ENCODE measurements around the gene TRH. TPM values are rescaled to one million over a fixed set of nuclear protein-coding genes. Genes with fewer than 3 reads are reported as not detected.
A peak's percentile ranks its signal among the peaks of the same experiment; 100 is the strongest.

The TRH gene
- total RNA-seq, 1 donor from 2014 or later: 0.49 TPM

GRCh38 chr3:129940086-129940485, 34.4 kb upstream of the TRH start:
- Mint-ChIP-seq H3K9me3 (ENCODE audit: unreplicated experiment) (no peaks in the 10 kb centered on the region), H3K27ac (ENCODE audit: unreplicated experiment) (no peak overlapping the region)

GRCh38 chr3:129942296-129942695, 32.2 kb upstream of the TRH start:
- Mint-ChIP-seq H3K4me3 (ENCODE audit: unreplicated experiment) (no peak overlapping the region), H3K27ac (ENCODE audit: unreplicated experiment) (no peak overlapping the region)
- TF ChIP-seq CTCF (IDR thresholded peaks at IDR 0.05; ENCODE audit: unreplicated experiment): peak; percentile 89

More at GRCh38 chr3:129940086-129940485, 34.4 kb upstream of the TRH start:
- no peak for DNase-seq (ENCODE audit: low spot score)
- no peaks in the 10 kb centered on the region for H3K36me3 Mint-ChIP-seq (ENCODE audit: low read depth, unreplicated experiment)
- TF ChIP-seq CTCF (IDR thresholded peaks at IDR 0.05; ENCODE audit: unreplicated experiment): no peak
- H3K27me3 Mint-ChIP-seq (ENCODE audit: unreplicated experiment): peaks cover 13% of the 10 kb centered on the region
- peaks cover 3% of the 10 kb centered on the region for H3K4me1 Mint-ChIP-seq (ENCODE audit: unreplicated experiment)
- no peak overlapping the region for H3K4me3 Mint-ChIP-seq (ENCODE audit: unreplicated experiment)

GRCh38 chr3:129943020-129943419, 31.5 kb upstream of the TRH start:
- TF ChIP-seq CTCF (IDR thresholded peaks at IDR 0.05; ENCODE audit: unreplicated experiment): no peak
- H3K27ac Mint-ChIP-seq (ENCODE audit: unreplicated experiment): no peak overlapping the region
- peaks cover 16% of the 10 kb centered on the region for H3K27me3 Mint-ChIP-seq (ENCODE audit: unreplicated experiment)
- H3K9me3 Mint-ChIP-seq (ENCODE audit: unreplicated experiment): no peaks in the 10 kb centered on the region
- DNase-seq (ENCODE audit: low spot score): no peak
- no peak overlapping the region for H3K4me3 Mint-ChIP-seq (ENCODE audit: unreplicated experiment)
- H3K4me1 Mint-ChIP-seq (ENCODE audit: unreplicated experiment): peaks cover 8% of the 10 kb centered on the region
- H3K36me3 Mint-ChIP-seq (ENCODE audit: low read depth, unreplicated experiment): peaks cover 5% of the 10 kb centered on the region

More at GRCh38 chr3:129942296-129942695, 32.2 kb upstream of the TRH start:
- H3K36me3 Mint-ChIP-seq (ENCODE audit: low read depth, unreplicated experiment): no peaks in the 10 kb centered on the region
- peak; percentile 86 for DNase-seq (ENCODE audit: low spot score)
- H3K27me3 Mint-ChIP-seq (ENCODE audit: unreplicated experiment): peaks cover 14% of the 10 kb centered on the region
- H3K4me1 Mint-ChIP-seq (ENCODE audit: unreplicated experiment): peaks cover 8% of the 10 kb centered on the region
- H3K9me3 Mint-ChIP-seq (ENCODE audit: unreplicated experiment): no peaks in the 10 kb centered on the region

- no peak overlapping the region for H3K27ac Mint-ChIP-seq (ENCODE audit: unreplicated experiment)
- DNase-seq (ENCODE audit: low spot score): no peak
- H3K27me3 Mint-ChIP-seq (ENCODE audit: unreplicated experiment): peaks cover 15% of the 10 kb centered on the region
- peaks cover 5% of the 10 kb centered on the region for H3K36me3 Mint-ChIP-seq (ENCODE audit: low read depth, unreplicated experiment)
- no peak for TF ChIP-seq CTCF (IDR thresholded peaks at IDR 0.05; ENCODE audit: unreplicated experiment)
- peaks cover 8% of the 10 kb centered on the region for H3K4me1 Mint-ChIP-seq (ENCODE audit: unreplicated experiment)
- no peaks in the 10 kb centered on the region for H3K9me3 Mint-ChIP-seq (ENCODE audit: unreplicated experiment)
- H3K4me3 Mint-ChIP-seq (ENCODE audit: unreplicated experiment): no peak overlapping the region
Observed at GRCh38 chr3:129944709-129945108, 29.8 kb upstream of the TRH start.

GRCh38 chr3:129947538-129948240, 26.8 kb upstream of the TRH start:
- H3K36me3 Mint-ChIP-seq (ENCODE audit: low read depth, unreplicated experiment): peaks cover 5% of the 10 kb centered on the region
- H3K4me1 Mint-ChIP-seq (ENCODE audit: unreplicated experiment): peaks cover 13% of the 10 kb centered on the region
- no peak for DNase-seq (ENCODE audit: low spot score)
- H3K9me3 Mint-ChIP-seq (ENCODE audit: unreplicated experiment): no peaks in the 10 kb centered on the region
- no peak overlapping the region for H3K27ac Mint-ChIP-seq (ENCODE audit: unreplicated experiment)
- H3K4me3 Mint-ChIP-seq (ENCODE audit: unreplicated experiment): no peak overlapping the region
- H3K27me3 Mint-ChIP-seq (ENCODE audit: unreplicated experiment): peaks cover 15% of the 10 kb centered on the region
- no peak for TF ChIP-seq CTCF (IDR thresholded peaks at IDR 0.05; ENCODE audit: unreplicated experiment)

Data from endothelial cell (in vitro differentiated cells).